SU-DHL-6 (cell line): ENCODE results near the gene SOD1.

Experiments
- H2AFZ ChIP-seq: fragments of 200-600 bp; sonication (generic); 2 replicates; pipeline ENCODE4 v1.6.1; 2014; ENCODE audit warnings: low read depth, mild to moderate bottlenecking, moderate library complexity, mixed read lengths, antibody characterized with exemption, low read length; ENCODE audit not compliant: severe bottlenecking
- H3F3A ChIP-seq: fragments of 200-600 bp; shearing (Covaris generic); 2 replicates; pipeline ENCODE4 v1.6.0; 2016; ENCODE audit warnings: antibody characterized with exemption, mild to moderate bottlenecking; ENCODE audit not compliant: insufficient read depth
- H3K27ac ChIP-seq: fragments of 200-600 bp; sonication (generic); 2 replicates; pipeline ENCODE4 v1.5.1; 2016; ENCODE audit warnings: low read depth, mild to moderate bottlenecking, low read length, moderate library complexity, mixed read lengths
- H3K27me3 ChIP-seq: fragments of 200-600 bp; sonication (generic), shearing (Covaris generic); 2 replicates; pipeline ENCODE4 v1.6.0; 2014; ENCODE audit warnings: mild to moderate bottlenecking, low read length
- H3K36me3 ChIP-seq: fragments of 200-600 bp; sonication (generic); 2 replicates; pipeline ENCODE4 v1.6.1; 2014; ENCODE audit warnings: mild to moderate bottlenecking, low read length, mixed read lengths
- H3K4me2 ChIP-seq: fragments of 300-600, 200-600 bp; shearing (Covaris generic), sonication (generic); 2 replicates; pipeline ENCODE4 v1.6.0; 2014; ENCODE audit warnings: low read length, low read depth, mild to moderate bottlenecking; ENCODE audit not compliant: poor library complexity, severe bottlenecking
- H3K4me3 ChIP-seq: fragments of 200-600 bp; sonication (generic); 2 replicates; pipeline ENCODE4 v1.5.1; 2014; ENCODE audit warnings: antibody characterized with exemption, low read length, mild to moderate bottlenecking, mixed read lengths; ENCODE audit not compliant: insufficient read depth, poor library complexity, severe bottlenecking
- H3K79me2 ChIP-seq: fragments of 200-600 bp; sonication (generic); 2 replicates; pipeline ENCODE4 v1.6.1; 2014; ENCODE audit warnings: mild to moderate bottlenecking, low read length, moderate library complexity; ENCODE audit not compliant: insufficient read depth
- H3K9ac ChIP-seq: fragments of 200-600 bp; sonication (generic); 2 replicates; pipeline ENCODE4 v1.7.0; 2014; ENCODE audit warnings: mild to moderate bottlenecking, low read length
- H3K9me2 ChIP-seq: fragments of 200-600 bp; sonication (generic); replicated peaks from 2 replicates; pipeline ENCODE4 v1.6.1; 2014; ENCODE audit warnings: low read length; ENCODE audit not compliant: insufficient read depth
- H3K9me3 ChIP-seq: fragments of 200-600 bp; sonication (generic); 2 replicates; pipeline ENCODE4 v1.6.1; 2014; ENCODE audit warnings: low read length, mixed read lengths; ENCODE audit not compliant: insufficient read depth
- H4K20me1 ChIP-seq: fragments of 200-600 bp; sonication (generic); 2 replicates; pipeline ENCODE4 v1.6.1; 2014; ENCODE audit warnings: low read depth, mild to moderate bottlenecking, antibody characterized with exemption, low read length, moderate library complexity, mixed read lengths
- EZH2phosphoT487 ChIP-seq: fragments of 200-600 bp; sonication (generic), shearing (Covaris generic); conservative IDR thresholded peaks from 2 replicates; pipeline ENCODE4 v1.6.1; 2018; ENCODE audit warnings: mild to moderate bottlenecking, antibody characterized with exemption, low read length, moderate library complexity, mixed read lengths
- TF ChIP-seq, protein P1 (sequence below): fragments of 200-600 bp; sonication (generic); IDR thresholded peaks from one replicate; pipeline ENCODE4 v1.5.1; 2017; ENCODE audit warnings: antibody characterized with exemption, mild to moderate bottlenecking, low read length, moderate library complexity; ENCODE audit not compliant: insufficient read depth, poor library complexity, severe bottlenecking

The SOD1 gene

DNA sequence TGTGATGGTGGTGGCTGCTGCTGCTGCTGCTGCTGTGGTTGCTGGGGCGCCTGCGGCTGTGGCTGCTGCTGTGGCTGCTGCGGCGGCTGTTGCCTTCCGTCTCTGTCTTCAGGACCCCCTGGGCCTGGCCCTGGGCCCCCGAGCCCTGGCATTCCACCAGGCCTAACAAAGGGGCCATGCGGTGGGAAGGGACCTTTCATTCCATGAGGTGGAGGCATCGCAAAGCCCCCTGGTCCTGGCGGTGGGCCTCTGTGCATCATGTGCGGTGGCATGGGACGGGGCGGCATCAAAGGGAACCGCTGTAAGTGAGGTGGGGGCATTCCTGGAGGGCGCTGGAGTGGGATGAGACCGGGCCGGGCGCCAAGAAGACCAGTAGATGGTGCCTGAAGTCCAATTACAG is 12.4 kb downstream of the SOD1 start:
- no peaks in the 10 kb centered on the region for H3K27me3 ChIP-seq
- peaks cover 58% of the 10 kb centered on the region for H3F3A ChIP-seq
- no peak overlapping the region for H2AFZ ChIP-seq
- H3K27ac ChIP-seq, result no peak overlapping the region
- no peaks in the 10 kb centered on the region for H3K9me2 ChIP-seq
- H3K9ac ChIP-seq, result no peak overlapping the region
- H3K4me2 ChIP-seq, result no peak overlapping the region
- no peaks in the 10 kb centered on the region for H4K20me1 ChIP-seq
- no peaks in the 10 kb centered on the region for H3K79me2 ChIP-seq
- H3K9me3 ChIP-seq, result no peaks in the 10 kb centered on the region
- peaks cover 27% of the 10 kb centered on the region; the same call in 1 of the 2 replicates for H3K36me3 ChIP-seq
- H3K4me3 ChIP-seq, result no peak overlapping the region
- TF ChIP-seq, protein P1, sequence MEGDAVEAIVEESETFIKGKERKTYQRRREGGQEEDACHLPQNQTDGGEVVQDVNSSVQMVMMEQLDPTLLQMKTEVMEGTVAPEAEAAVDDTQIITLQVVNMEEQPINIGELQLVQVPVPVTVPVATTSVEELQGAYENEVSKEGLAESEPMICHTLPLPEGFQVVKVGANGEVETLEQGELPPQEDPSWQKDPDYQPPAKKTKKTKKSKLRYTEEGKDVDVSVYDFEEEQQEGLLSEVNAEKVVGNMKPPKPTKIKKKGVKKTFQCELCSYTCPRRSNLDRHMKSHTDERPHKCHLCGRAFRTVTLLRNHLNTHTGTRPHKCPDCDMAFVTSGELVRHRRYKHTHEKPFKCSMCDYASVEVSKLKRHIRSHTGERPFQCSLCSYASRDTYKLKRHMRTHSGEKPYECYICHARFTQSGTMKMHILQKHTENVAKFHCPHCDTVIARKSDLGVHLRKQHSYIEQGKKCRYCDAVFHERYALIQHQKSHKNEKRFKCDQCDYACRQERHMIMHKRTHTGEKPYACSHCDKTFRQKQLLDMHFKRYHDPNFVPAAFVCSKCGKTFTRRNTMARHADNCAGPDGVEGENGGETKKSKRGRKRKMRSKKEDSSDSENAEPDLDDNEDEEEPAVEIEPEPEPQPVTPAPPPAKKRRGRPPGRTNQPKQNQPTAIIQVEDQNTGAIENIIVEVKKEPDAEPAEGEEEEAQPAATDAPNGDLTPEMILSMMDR, result no peak
- no peak for TF ChIP-seq EZH2phosphoT487

DNA sequence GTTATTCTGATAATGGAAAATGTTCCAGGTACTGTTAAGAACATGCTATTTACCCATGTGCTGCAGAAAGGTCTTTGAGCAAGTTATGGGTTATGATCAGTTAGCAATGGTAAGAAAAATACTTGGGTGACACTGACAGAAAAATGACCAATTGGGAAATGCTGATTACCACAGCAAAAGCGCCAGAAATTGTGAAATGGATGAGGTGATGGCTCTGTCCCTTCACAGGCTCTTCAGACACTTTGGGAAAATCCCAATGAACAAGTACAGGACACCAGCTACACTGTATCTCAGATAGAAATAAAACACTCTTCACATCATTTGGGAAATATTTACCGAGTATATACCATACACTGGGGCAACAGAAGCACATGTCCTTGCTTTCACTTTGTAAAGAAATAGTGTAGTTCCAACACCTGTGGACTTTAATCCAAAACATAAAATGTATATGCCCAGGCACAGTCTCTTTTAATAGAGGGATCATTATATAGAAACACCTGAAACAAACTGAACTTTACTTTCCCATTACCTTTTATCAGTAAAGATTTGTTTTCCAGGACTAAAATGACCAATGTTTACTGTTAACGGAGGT is 13.9 kb downstream of the SOD1 start:
- Histone ChIP-seq H3K4me3 (no peak overlapping the region), H3K79me2 (no peaks in the 10 kb centered on the region), H3K9me3 (no peaks in the 10 kb centered on the region), H2AFZ (no peak overlapping the region), H3K27me3 (no peaks in the 10 kb centered on the region), H3K36me3 (peaks cover 13% of the 10 kb centered on the region; the same call in 1 of the 2 replicates), H3K4me2 (no peak overlapping the region), H3K27ac (no peak overlapping the region), H3K9ac (no peak overlapping the region), H4K20me1 (no peaks in the 10 kb centered on the region), H3K9me2 (no peaks in the 10 kb centered on the region), H3F3A (peaks cover 43% of the 10 kb centered on the region)
- TF ChIP-seq EZH2phosphoT487, result no peak
- TF ChIP-seq, protein P1, result no peak

DNA sequence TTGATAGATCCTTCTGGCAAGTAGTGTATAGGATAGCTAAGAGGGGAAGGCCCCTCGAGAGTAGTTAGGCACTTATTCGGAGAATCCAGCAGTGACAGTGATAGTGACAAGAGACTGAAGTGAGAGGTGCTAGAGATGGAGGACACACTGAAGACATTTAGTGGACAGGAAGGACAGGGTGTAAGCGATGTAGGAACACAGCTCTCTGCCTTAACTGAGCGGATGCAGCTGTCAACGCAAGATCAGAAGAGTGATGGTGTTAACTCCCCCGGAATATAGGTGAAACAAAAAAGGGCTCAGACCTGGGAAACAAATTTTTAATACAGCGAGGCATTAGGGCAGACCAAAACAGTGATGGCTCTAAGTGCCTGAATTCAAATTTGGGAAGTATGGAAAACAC is 15.8 kb downstream of the SOD1 start:
- Histone ChIP-seq H3K9ac (no peak overlapping the region), H3K4me2 (no peak overlapping the region), H3K36me3 (peaks cover 7% of the 10 kb centered on the region; the same call in 1 of the 2 replicates), H3K27ac (no peak overlapping the region), H3K9me3 (no peaks in the 10 kb centered on the region), H3F3A (peaks cover 30% of the 10 kb centered on the region), H3K27me3 (no peaks in the 10 kb centered on the region), H4K20me1 (no peaks in the 10 kb centered on the region), H3K79me2 (no peaks in the 10 kb centered on the region), H2AFZ (no peak overlapping the region), H3K9me2 (no peaks in the 10 kb centered on the region), H3K4me3 (no peak overlapping the region)
- TF ChIP-seq, protein P1, result no peak
- no peak for TF ChIP-seq EZH2phosphoT487
